ENCODE results near the gene ROBO1. TPM values are rescaled to one million over a fixed set of nuclear protein-coding genes. Genes with fewer than 3 reads are reported as not detected.

ROBO1 gene
- total and polyA plus RNA-seq, 2 of the 13 experiments (the other 11 are each of a cell fraction or from before 2014, with no cell fraction given) = 52.2 to 71.0 TPM

- no peak for DNase-seq (ENCODE audit: low spot score)
- H3K9ac ChIP-seq (ENCODE audit: insufficient read depth, low read depth, low read length) = no peak overlapping the region
- H3K27me3 ChIP-seq (ENCODE audit: control insufficient read depth in 1 of 2, insufficient read depth in 2 of 2, low read length in 2 of 2) = no peaks in the 10 kb centered on the region
- intact Hi-C loops (cut with micrococcal nuclease; ENCODE audit: unreplicated experiment) (no loop called here), in situ Hi-C loops (cut with HindIII; ENCODE audit: extremely low pct_ligation_motif_present, low pct_unique_long_range_greater_than_20kb) (no loop called here)
- FAIRE-seq = no peak
- peaks cover 5 to 26% of the 10 kb centered on the region in 2 experiments; a peak in 4 of 5 replicates for H3K36me3 ChIP-seq (replicated peaks in 1 of 2; ENCODE audit: control insufficient read depth in 1 of 2, insufficient read depth in 2 of 2, low read length in 2 of 2)
- TF ChIP-seq ELK4 (CRISPR knock-in tag; IDR thresholded peaks at IDR 0.05; ENCODE audit: borderline replicate concordance) (no peak), ARID2 (CRISPR knock-in tag; IDR thresholded peaks at IDR 0.05; ENCODE audit: borderline replicate concordance) (no peak), TCF12 (IDR thresholded peaks at IDR 0.05) (no peak), TCF12 (CRISPR knock-in tag; IDR thresholded peaks at IDR 0.05) (no peak), ZNF891 (CRISPR knock-in tag; IDR thresholded peaks at IDR 0.05) (no peak), GATA4 (IDR thresholded peaks at IDR 0.05; ENCODE audit: borderline replicate concordance, low read depth) (no peak), ATF6 (CRISPR knock-in tag; conservative IDR thresholded peaks at IDR 0.05) (no peak), HDAC2 (CRISPR knock-in tag; IDR thresholded peaks at IDR 0.05) (no peak)
- no peaks in the 10 kb centered on the region for H3K9me3 ChIP-seq (ENCODE audit: low read length)
- no peak for ATAC-seq
- BruUV-seq (replicated peaks) = no TSS peak
- WGBS (ENCODE audit: low lambda C conversion rate) = 93% methylated on average over 4 of the region's 4 CpGs
- H3K4me1 ChIP-seq (ENCODE audit: insufficient read depth, low read length) = no peaks in the 10 kb centered on the region
- H3K79me2 ChIP-seq (ENCODE audit: insufficient read depth, low read length) = no peaks in the 10 kb centered on the region
- no peak overlapping the region for H3K4me3 ChIP-seq (replicated peaks in 1 of 3; ENCODE audit: insufficient read depth in 1 of 3, low read depth in 2 of 3, low read length in 3 of 3)
- POLR2A ChIA-PET = no interaction called here
- H2AFZ ChIP-seq (ENCODE audit: low read length) = no peak overlapping the region
- CTCF ChIA-PET (ENCODE audit: low intra/inter-chr PET ratio, low total read pairs) = no interaction called here
- H3K27ac ChIP-seq (ENCODE audit: extremely low read length, insufficient read depth, low read length) = no peak overlapping the region
- H4K20me1 ChIP-seq (ENCODE audit: insufficient read depth, low read length) = no peaks in the 10 kb centered on the region
- no peak overlapping the region for H3K4me2 ChIP-seq (ENCODE audit: low read depth, low read length)
Observed at GRCh38 chr3:78712270-78712669, 1055.5 kb downstream of the ROBO1 start.
